NCI-H2171 (cell line): Measurements from ENCODE around the gene ERBB4.

Source experiments
- DNase-seq: peaks from one replicate; lab custom pipeline; 2025; lab: John Stamatoyannopoulos, UW

Gene ERBB4

DNA sequence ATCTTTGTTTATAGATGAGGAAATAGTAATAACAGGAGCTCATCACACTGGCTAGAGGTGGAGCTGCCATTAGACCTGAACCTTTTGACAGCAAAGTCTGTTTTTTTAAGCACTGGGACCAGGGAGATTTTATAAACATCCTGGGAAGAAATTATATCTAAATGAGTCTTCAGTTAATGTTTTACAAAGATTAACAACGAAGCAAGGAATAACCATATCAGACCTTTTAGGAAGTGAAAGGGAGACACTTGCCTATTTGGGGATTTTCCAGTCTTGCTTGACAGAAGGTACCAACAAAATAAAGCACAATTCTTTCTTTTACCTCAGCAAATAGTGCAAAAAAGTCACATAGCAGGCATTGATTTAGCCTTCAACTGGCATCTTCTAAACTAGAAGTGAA, 1205.2 kb downstream of the ERBB4 start:
- no peak for DNase-seq

DNA sequence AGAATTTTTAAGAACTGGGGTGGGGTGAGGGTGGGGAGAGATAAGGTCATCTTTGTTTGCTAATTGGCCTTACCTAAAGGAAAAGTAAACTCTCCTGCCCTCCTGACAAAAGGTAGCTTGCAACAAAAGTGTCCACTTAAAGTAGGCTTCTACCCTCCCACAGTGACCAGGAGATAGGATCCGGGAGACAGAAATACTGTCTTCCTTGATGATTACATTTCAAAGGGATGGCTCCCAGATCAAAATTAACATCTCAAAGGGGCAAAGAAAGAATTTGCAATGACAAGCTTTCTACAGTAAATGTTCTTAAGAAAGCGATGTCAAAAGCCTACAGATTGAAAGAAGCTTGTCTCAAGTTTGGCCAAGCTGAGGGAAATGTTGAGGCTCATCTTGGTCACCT, 1206.9 kb downstream of the ERBB4 start:
- DNase-seq: no peak

DNA sequence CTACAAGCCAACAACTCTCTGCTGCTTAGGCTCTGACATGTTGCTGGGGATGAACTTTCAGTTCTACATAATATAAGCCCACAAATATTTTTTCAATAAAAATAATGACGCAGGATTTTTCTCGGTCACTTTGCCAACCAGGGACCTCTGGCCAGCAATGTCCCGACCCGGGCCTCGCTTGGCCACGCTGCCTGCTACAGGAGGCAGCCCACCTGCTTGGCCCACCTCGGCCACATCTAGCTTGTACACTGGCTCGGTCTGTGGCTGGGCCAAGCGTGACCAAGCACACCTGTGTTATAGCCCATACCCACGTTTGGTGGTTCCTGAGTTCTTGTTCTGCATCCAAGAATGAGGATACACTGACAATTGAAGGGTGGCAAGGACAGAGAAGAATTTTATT, 1208.7 kb downstream of the ERBB4 start:
- no peak for DNase-seq

DNA sequence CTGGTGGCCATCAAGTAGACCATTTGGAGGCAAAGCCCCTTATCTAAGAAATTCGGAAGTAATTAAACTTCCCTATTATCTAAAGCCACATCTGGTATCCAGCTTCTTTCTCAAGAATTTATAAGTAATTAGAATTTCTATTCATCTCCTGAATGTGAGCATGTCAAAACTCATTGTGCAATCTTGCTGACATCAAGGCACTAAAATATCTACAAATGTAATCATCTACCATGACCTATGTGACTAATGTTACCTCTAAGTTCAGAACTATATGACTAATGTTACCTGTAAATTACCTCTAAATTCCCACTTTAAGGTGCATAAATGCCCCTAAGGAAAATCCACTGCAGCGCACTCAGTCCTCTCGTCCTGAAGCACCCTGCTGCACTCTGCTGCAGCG, 1209.2 kb downstream of the ERBB4 start:
- DNase-seq: no peak

DNA sequence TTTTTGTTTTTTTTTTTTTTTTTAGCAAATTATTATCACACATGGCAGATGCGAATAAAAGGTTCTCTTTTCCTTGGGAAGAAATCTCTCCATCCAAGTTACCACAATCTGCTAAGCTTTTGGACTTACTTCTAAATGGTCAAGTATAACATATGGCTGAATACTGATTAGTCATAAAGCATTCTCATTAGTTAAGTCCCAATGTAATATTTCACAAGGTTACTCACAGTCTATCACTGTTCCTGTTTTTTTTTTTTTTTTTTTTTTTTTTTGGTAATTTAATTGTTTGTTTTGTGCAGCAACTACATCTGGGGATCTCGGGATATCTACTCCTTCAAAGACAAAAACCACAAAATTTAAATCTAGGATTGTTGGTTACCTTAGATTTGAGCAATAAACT, 1210.5 kb downstream of the ERBB4 start:
- DNase-seq: no peak
